ENCODE results near the gene FGF2.

The FGF2 gene

DNA sequence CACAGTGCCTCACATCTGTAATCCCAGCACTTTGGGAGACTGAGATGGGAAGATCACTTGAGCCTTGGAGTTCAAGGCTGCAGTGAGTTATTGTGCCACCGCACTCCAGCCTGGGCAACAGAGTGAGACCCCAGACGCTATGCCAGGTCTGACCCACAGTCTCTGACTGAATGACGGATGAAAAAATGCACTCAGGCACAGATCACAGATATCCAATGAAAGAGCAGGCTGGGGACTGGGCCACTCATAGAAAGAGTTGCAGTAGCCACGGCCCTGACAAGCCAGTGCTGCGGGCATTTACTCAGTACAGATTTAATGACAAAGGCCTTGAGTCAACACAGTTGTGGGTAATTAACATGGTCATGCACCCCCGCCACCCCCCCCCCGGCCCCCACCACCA, 73.1 kb downstream of the FGF2 start:
- H3K4me3 ChIP-seq (replicated peaks; ENCODE audit: low read depth, low read length) = no peak overlapping the region
- TF ChIP-seq, protein P1, sequence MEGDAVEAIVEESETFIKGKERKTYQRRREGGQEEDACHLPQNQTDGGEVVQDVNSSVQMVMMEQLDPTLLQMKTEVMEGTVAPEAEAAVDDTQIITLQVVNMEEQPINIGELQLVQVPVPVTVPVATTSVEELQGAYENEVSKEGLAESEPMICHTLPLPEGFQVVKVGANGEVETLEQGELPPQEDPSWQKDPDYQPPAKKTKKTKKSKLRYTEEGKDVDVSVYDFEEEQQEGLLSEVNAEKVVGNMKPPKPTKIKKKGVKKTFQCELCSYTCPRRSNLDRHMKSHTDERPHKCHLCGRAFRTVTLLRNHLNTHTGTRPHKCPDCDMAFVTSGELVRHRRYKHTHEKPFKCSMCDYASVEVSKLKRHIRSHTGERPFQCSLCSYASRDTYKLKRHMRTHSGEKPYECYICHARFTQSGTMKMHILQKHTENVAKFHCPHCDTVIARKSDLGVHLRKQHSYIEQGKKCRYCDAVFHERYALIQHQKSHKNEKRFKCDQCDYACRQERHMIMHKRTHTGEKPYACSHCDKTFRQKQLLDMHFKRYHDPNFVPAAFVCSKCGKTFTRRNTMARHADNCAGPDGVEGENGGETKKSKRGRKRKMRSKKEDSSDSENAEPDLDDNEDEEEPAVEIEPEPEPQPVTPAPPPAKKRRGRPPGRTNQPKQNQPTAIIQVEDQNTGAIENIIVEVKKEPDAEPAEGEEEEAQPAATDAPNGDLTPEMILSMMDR (IDR thresholded peaks at IDR 0.05; ENCODE audit: low read depth, low read length, missing control alignments) = no peak
- no peak for DNase-seq (ENCODE audit: extremely low read depth, low read depth)

DNA sequence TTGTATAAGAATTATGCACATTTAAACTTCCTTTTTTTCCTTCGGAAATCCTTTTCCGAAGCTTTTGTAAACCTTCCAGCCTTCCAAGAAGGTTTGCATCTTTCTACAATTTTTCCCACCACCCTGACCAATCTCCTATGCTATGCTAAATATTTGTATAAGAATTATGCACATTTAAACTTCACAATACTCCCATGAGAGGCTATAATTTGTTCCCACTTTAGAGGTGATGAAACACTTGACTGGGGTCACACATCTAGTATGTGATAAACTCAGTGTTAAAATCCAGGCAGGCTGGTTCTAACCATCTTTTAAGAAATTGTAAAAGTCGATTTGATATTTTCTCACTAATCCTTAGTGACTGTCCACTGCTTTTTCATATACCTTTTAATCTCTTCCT, 73.7 kb downstream of the FGF2 start:
- DNase-seq (ENCODE audit: extremely low read depth, low read depth) = no peak
- H3K4me3 ChIP-seq (replicated peaks; ENCODE audit: low read depth, low read length) = no peak overlapping the region
- TF ChIP-seq, protein P1 (IDR thresholded peaks at IDR 0.05; ENCODE audit: low read depth, low read length, missing control alignments) = no peak

DNA sequence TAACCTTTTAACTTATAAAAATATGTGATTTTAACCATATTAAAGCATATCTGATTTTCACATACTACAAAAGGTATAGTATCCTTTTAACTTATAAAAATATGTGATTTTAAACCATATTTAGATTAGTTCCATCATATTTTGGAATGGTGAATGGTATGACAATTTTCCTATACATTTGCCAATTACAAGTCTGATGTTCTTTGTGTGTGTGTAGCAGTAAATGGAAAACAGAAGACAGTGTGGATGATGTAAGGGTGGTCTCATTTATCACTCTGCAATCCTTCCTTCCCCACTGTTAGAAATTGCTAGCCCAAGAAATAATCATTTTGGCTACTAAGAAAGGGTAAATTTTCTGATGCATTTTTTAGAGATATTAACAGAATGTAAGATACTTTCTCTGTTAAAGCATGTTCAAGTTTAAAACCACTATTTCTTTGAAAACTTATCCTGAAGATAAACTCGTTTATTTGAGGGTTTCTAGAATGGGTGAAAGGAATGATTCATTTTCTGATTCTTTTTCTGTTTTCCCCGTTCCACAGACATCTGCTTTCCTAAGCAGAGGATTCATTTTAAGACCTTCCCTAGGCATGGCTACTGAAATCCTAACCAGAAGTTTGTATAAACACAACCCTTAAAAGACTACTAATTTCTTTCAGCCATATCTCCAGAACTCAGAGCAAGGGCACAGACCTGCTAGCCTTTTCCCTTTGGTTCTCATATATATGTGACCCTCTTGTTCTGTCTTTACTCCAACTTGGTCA, 74.8 kb downstream of the FGF2 start:
- TF ChIP-seq, protein P1 (IDR thresholded peaks at IDR 0.05; ENCODE audit: low read depth, low read length, missing control alignments) = no peak
- no peak overlapping the region for H3K4me3 ChIP-seq (replicated peaks; ENCODE audit: low read depth, low read length)
- no peak for DNase-seq (ENCODE audit: extremely low read depth, low read depth)

DNA sequence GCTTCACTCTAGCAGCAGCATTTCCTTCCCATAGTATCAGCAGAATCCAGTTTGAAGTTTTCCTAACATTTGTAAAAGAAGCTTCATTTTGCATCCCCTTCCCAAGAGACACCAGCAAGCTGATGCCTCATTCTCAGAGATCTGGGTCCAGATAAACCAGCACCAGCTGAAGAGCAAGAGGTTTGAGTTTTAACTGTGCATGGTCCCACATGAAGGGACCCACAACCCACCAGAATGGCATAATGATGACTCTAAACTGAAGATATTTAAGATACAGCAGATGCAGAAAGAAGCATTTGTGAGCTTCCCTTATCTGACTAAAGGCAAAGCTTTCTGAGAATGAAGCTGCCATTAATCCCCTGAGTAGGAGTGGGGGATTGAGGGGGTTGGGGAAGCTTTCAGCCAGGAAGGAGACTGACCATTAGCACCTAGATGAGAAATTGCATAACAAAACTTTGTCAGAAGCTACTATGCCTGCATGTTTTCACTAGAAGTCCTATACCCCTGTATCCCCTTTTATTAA, 77.2 kb downstream of the FGF2 start:
- no peak for DNase-seq (ENCODE audit: extremely low read depth, low read depth)
- TF ChIP-seq, protein P1 (IDR thresholded peaks at IDR 0.05; ENCODE audit: low read depth, low read length, missing control alignments) = no peak
- H3K4me3 ChIP-seq (replicated peaks; ENCODE audit: low read depth, low read length) = no peak overlapping the region

DNA sequence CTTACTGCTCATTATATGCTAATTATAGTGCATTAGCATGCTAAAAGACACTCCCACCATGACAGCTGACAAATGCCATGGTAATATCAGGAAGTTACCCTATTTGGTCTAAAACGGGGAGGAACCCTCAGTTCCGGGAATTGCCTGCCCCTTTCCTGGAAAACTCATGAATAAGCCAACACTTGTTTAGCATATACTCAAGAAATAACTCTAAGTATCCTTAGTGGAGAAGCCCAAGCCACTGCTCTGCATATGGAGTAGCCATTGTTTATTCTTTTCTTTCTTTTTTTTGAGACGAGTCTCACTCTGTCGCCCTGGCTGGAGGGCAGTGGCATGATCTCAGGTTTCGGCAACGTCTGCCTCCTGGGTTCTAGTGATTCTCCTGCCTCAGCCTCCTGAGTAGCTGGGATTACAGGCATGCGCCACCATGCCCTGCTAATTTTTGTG, 80.3 kb downstream of the FGF2 start:
- no peak for DNase-seq (ENCODE audit: extremely low read depth, low read depth)
- TF ChIP-seq, protein P1 (IDR thresholded peaks at IDR 0.05; ENCODE audit: low read depth, low read length, missing control alignments) = no peak
- no peak overlapping the region for H3K4me3 ChIP-seq (replicated peaks; ENCODE audit: low read depth, low read length)

DNA sequence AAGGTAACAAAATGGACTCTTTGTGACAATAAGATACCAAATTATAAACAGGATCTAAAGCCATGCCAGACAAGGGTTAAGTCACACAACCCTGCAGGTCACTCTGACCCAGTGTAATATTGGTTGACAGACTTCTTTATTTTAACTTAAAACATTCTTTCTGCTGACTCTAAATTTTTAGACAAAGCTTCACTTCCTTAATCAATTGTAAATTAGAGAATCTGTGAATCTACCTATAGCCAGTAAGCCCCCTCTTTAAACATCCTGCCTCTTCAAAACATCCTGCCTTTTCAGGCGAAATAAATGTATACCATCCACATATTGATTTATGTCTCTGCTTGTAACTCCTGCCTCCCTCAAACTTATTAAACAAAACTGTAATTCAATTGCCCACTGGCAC, 81.6 kb downstream of the FGF2 start:
- TF ChIP-seq, protein P1 (IDR thresholded peaks at IDR 0.05; ENCODE audit: low read depth, low read length, missing control alignments) = no peak
- DNase-seq (ENCODE audit: extremely low read depth, low read depth) = no peak
- no peak overlapping the region for H3K4me3 ChIP-seq (replicated peaks; ENCODE audit: low read depth, low read length)

All from HFF-Myc (cell line).